Measurements from ENCODE around the gene GOLGA6L2. TPM values are rescaled to one million over a fixed set of nuclear protein-coding genes. Genes with fewer than 3 reads are reported as not detected.

The GOLGA6L2 gene
- total and polyA plus RNA-seq, 2 of the 8 experiments (the other 6 are each of a cell fraction or from before 2014, with no cell fraction given), result not detected

DNA sequence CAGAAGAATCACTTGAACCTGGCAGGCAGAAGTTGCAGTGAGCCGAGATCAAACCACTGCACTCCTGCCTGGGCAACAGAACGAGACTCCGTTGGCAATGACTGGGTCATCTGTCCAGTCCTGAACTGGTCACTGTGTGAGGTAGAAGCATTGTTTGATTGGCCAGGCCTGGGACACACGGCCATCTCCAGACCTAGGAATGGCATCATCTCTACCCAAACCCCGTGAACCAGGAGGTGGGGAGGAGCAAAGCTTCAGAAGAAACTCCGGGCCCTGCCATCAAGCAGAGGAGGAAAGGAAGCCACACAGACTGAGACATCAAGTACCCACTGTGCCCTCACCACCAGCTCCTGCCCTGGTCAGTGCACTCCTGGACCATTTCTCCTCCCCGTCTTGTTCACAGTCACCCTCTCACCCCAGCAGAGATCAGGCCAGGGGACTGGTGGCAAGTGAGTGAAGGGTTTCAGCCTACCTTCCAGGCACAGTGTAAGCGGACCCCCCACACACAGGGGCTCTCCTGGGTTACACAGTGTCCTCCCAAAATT is 31.6 kb downstream of the GOLGA6L2 start (continued):
- TF ChIP-seq, protein P1, sequence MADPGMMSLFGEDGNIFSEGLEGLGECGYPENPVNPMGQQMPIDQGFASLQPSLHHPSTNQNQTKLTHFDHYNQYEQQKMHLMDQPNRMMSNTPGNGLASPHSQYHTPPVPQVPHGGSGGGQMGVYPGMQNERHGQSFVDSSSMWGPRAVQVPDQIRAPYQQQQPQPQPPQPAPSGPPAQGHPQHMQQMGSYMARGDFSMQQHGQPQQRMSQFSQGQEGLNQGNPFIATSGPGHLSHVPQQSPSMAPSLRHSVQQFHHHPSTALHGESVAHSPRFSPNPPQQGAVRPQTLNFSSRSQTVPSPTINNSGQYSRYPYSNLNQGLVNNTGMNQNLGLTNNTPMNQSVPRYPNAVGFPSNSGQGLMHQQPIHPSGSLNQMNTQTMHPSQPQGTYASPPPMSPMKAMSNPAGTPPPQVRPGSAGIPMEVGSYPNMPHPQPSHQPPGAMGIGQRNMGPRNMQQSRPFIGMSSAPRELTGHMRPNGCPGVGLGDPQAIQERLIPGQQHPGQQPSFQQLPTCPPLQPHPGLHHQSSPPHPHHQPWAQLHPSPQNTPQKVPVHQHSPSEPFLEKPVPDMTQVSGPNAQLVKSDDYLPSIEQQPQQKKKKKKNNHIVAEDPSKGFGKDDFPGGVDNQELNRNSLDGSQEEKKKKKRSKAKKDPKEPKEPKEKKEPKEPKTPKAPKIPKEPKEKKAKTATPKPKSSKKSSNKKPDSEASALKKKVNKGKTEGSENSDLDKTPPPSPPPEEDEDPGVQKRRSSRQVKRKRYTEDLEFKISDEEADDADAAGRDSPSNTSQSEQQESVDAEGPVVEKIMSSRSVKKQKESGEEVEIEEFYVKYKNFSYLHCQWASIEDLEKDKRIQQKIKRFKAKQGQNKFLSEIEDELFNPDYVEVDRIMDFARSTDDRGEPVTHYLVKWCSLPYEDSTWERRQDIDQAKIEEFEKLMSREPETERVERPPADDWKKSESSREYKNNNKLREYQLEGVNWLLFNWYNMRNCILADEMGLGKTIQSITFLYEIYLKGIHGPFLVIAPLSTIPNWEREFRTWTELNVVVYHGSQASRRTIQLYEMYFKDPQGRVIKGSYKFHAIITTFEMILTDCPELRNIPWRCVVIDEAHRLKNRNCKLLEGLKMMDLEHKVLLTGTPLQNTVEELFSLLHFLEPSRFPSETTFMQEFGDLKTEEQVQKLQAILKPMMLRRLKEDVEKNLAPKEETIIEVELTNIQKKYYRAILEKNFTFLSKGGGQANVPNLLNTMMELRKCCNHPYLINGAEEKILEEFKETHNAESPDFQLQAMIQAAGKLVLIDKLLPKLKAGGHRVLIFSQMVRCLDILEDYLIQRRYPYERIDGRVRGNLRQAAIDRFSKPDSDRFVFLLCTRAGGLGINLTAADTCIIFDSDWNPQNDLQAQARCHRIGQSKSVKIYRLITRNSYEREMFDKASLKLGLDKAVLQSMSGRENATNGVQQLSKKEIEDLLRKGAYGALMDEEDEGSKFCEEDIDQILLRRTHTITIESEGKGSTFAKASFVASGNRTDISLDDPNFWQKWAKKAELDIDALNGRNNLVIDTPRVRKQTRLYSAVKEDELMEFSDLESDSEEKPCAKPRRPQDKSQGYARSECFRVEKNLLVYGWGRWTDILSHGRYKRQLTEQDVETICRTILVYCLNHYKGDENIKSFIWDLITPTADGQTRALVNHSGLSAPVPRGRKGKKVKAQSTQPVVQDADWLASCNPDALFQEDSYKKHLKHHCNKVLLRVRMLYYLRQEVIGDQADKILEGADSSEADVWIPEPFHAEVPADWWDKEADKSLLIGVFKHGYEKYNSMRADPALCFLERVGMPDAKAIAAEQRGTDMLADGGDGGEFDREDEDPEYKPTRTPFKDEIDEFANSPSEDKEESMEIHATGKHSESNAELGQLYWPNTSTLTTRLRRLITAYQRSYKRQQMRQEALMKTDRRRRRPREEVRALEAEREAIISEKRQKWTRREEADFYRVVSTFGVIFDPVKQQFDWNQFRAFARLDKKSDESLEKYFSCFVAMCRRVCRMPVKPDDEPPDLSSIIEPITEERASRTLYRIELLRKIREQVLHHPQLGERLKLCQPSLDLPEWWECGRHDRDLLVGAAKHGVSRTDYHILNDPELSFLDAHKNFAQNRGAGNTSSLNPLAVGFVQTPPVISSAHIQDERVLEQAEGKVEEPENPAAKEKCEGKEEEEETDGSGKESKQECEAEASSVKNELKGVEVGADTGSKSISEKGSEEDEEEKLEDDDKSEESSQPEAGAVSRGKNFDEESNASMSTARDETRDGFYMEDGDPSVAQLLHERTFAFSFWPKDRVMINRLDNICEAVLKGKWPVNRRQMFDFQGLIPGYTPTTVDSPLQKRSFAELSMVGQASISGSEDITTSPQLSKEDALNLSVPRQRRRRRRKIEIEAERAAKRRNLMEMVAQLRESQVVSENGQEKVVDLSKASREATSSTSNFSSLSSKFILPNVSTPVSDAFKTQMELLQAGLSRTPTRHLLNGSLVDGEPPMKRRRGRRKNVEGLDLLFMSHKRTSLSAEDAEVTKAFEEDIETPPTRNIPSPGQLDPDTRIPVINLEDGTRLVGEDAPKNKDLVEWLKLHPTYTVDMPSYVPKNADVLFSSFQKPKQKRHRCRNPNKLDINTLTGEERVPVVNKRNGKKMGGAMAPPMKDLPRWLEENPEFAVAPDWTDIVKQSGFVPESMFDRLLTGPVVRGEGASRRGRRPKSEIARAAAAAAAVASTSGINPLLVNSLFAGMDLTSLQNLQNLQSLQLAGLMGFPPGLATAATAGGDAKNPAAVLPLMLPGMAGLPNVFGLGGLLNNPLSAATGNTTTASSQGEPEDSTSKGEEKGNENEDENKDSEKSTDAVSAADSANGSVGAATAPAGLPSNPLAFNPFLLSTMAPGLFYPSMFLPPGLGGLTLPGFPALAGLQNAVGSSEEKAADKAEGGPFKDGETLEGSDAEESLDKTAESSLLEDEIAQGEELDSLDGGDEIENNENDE (IDR thresholded peaks at IDR 0.05; ENCODE audit: insufficient replicate concordance, low read length), result no peak
- TF ChIP-seq TAF7 (optimal IDR thresholded peaks at IDR 0.05; ENCODE audit: borderline replicate concordance, low read depth, low read length) (no peak), FOSL1 (IDR thresholded peaks at IDR 0.05; ENCODE audit: insufficient read depth, low read depth, low read length) (no peak), RBBP5 (IDR thresholded peaks at IDR 0.05; ENCODE audit: borderline replicate concordance, low read depth, low read length) (no peak), BACH1 (IDR thresholded peaks at IDR 0.05; ENCODE audit: low read length) (no peak)

Data from H1 (cell line).